WERI-Rb-1 (cell line): ENCODE results near the gene HOXA7.
A peak's percentile ranks its signal among the peaks of the same experiment; 100 is the strongest.

Experiments used
- DNase-seq: peaks from one replicate; pipeline ENCODE4 v3.0.0-alpha.2; 2020
- H3K27ac ChIP-seq: fragments of 250-450 bp; sonication (Bioruptor Pico); 2 replicates; pipeline ENCODE4 v1.5.1; 2020; ENCODE audit warnings: mild to moderate bottlenecking, moderate library complexity
- H3K27me3 ChIP-seq: fragments of 250-450 bp; sonication (Bioruptor Pico); 2 replicates; pipeline ENCODE4 v1.5.1; 2021; ENCODE audit warnings: mild to moderate bottlenecking, low read depth, moderate library complexity; ENCODE audit not compliant: insufficient read depth, severe bottlenecking
- H3K36me3 ChIP-seq: fragments of 250-450 bp; sonication (Bioruptor Pico); 2 replicates; pipeline ENCODE4 v1.5.1; 2020; ENCODE audit warnings: mild to moderate bottlenecking, moderate library complexity
- H3K4me3 ChIP-seq: 2 replicates; pipeline ENCODE4 v1.5.1; 2011; ENCODE audit warnings: low read depth, mild to moderate bottlenecking, control low read depth, low read length
- H3K9me3 ChIP-seq: fragments of 250-450 bp; sonication (Bioruptor Pico); 2 replicates; pipeline ENCODE4 v1.5.1; 2021; ENCODE audit warnings: mild to moderate bottlenecking, moderate library complexity; ENCODE audit not compliant: severe bottlenecking
- CTCF ChIP-seq: IDR thresholded peaks from 2 replicates; pipeline ENCODE4 v1.5.1; 2011; ENCODE audit warnings: low read depth, mild to moderate bottlenecking, control low read depth, inconsistent platforms, low read length

HOXA7 gene

GRCh38 chr7:27202862-27203134 is 46.3 kb upstream of the HOXA7 start:
- H3K27ac ChIP-seq: no peak overlapping the region
- H3K4me3 ChIP-seq: no peak overlapping the region
- peaks cover 5% of the 10 kb centered on the region for H3K9me3 ChIP-seq
- TF ChIP-seq CTCF: no peak
- no peaks in the 10 kb centered on the region for H3K36me3 ChIP-seq
- no peak for DNase-seq
- H3K27me3 ChIP-seq: peaks cover 92% of the 10 kb centered on the region

GRCh38 chr7:27202018-27202861 is 45.8 kb upstream of the HOXA7 start:
- no peak for TF ChIP-seq CTCF
- no peaks in the 10 kb centered on the region for H3K36me3 ChIP-seq
- DNase-seq: no peak
- H3K9me3 ChIP-seq: peaks cover 5% of the 10 kb centered on the region
- peaks cover 92% of the 10 kb centered on the region for H3K27me3 ChIP-seq
- H3K27ac ChIP-seq: no peak overlapping the region
- H3K4me3 ChIP-seq: no peak overlapping the region

GRCh38 chr7:27201580-27202017 is 45.1 kb upstream of the HOXA7 start:
- Histone ChIP-seq H3K9me3 (peaks cover 5% of the 10 kb centered on the region), H3K27me3 (peaks cover 92% of the 10 kb centered on the region), H3K27ac (no peak overlapping the region), H3K4me3 (no peak overlapping the region), H3K36me3 (no peaks in the 10 kb centered on the region)
- no peak for TF ChIP-seq CTCF
- no peak for DNase-seq

- no peak for DNase-seq
- Histone ChIP-seq H3K27ac (no peak overlapping the region), H3K4me3 (peak overlapping the region; percentile 35), H3K27me3 (peaks cover 92% of the 10 kb centered on the region), H3K36me3 (no peaks in the 10 kb centered on the region), H3K9me3 (peaks cover 5% of the 10 kb centered on the region)
- TF ChIP-seq CTCF: no peak
These were observed 44.5 kb upstream of the HOXA7 start for GRCh38 chr7:27200761-27201579.

GRCh38 chr7:27199849-27200760 is 43.6 kb upstream of the HOXA7 start, which contains the start of gene HOXA13:
HOXA13 (minus strand) TSS chr7:27200091; CDS start chr7:27200077, 14 bp downstream.
- H3K36me3 ChIP-seq: no peaks in the 10 kb centered on the region
- no peak for TF ChIP-seq CTCF
- H3K4me3 ChIP-seq: peak within 1 kb of the TSS; percentile 35
- peaks cover 92% of the 10 kb centered on the region for H3K27me3 ChIP-seq
- peaks cover 5% of the 10 kb centered on the region for H3K9me3 ChIP-seq
- DNase-seq: peak; percentile 38
- no peak within 1 kb of the TSS for H3K27ac ChIP-seq
